GM12801 (cell line): Measurements from ENCODE around the gene TSPYL1.

Experiments
- CTCF ChIP-seq: IDR thresholded peaks from one replicate; pipeline ENCODE4 v1.5.1; 2011; ENCODE audit warnings: control low read depth; ENCODE audit not compliant: insufficient read length; ENCODE audit errors: extremely low read depth

Gene TSPYL1

GRCh38 chr6:116280933-116281316, 1.2 kb upstream of the TSPYL1 start:
- TF ChIP-seq CTCF, result no peak

GRCh38 chr6:116280161-116280932, 617 bp upstream of the TSPYL1 start:
- no peak for TF ChIP-seq CTCF

- TF ChIP-seq CTCF, result no peak
Measured at GRCh38 chr6:116278854-116279231, 887 bp downstream of the TSPYL1 start.

DNA sequence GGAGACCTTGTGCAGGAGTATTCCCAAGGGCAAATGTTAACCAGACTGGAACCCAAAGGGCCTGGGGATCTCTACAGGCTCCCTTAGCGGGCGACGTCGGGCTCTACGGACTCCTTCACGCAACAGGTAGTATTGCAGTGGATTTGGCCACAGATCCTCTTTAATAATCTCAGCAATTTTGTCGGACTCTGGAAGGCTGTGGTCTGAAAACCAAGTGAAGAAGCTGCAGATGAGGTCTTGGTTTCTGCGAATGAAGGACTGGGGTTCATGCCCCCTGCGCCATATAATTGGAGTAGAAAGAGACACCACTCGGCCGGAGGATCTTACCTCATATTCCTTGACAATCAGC, 1.3 kb downstream of the TSPYL1 start:
- no peak for TF ChIP-seq CTCF

DNA sequence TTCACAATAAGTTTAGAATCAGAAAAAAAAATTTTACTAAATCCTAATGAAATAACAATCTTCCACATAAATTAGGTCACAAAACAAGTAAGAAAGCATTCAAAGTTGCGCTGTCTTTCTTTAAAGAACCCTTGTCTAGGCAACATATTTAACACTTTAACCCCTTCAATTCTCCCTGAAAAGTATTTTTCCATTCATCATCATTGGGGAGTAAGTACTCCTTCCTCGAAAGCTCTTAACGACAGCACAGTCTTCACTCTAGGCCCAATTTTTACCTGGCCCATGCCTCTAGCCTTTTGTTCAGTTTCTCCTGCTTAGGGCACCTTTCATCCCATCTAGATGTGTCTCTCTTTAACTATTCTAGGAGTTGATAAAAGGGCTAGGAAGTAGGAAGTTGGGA, 2.6 kb downstream of the TSPYL1 start:
- no peak for TF ChIP-seq CTCF

DNA sequence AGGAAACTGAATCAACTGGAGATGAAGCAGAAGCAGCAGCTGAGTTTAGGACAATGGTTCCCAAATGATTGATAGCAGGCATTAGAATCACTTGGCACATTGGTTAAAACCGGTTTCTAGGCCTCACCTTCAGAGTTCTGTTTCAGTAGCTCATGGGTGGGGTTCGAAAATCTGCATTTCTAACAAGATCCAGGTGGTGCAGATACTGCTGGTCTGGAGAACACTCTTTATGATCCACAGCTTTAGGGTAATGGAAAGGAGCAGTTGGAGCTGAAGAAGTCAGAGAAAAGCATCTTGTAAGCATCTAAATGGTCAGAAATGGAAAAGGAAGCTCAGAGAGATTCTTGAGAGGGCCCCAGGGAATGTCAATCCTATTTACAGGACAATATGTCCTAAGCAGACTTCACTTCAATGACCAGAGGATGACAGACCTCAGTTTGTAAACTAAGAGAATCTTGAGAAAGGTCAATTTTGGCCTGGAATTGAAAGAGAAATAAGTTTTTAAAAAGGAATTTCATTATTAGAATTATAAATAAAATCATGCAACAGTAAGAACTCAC, 8.5 kb downstream of the TSPYL1 start:
- TF ChIP-seq CTCF, result no peak

GRCh38 chr6:116268589-116269293, 11.0 kb downstream of the TSPYL1 start:
- TF ChIP-seq CTCF, result peak; percentile 33
